Keratinocyte (primary cell): ENCODE measurements around the gene DCTN5. TPM values are rescaled to one million over a fixed set of nuclear protein-coding genes. Genes with fewer than 3 reads are reported as not detected.

Source experiments
- DNase-seq: peaks from one replicate; pipeline ENCODE4 v3.0.0-alpha.2; 2011; ENCODE audit warnings: low read depth, missing footprints, low spot score
- FAIRE-seq: peaks from 2 replicates; lab custom pipeline; 2011; peaks lifted over from hg19 to GRCh38; lab: Jason Lieb, UNC
- H2AFZ ChIP-seq: 2 replicates; pipeline ENCODE4 v1.6.0; 2012; ENCODE audit warnings: low read length, control low read depth, inconsistent platforms; ENCODE audit not compliant: control insufficient read depth
- H3K27ac ChIP-seq: 2 replicates; pipeline ENCODE4 v1.5.1; 2011; ENCODE audit warnings: low read length; ENCODE audit not compliant: control insufficient read depth, insufficient read depth
- H3K27me3 ChIP-seq: 3 replicates; pipeline ENCODE4 v1.6.0; 2011; ENCODE audit warnings: low read length; ENCODE audit not compliant: control insufficient read depth, insufficient read depth; ENCODE audit errors: extremely low read depth
- H3K36me3 ChIP-seq, 2 experiments: 2 replicates in 1 of 2; 3 replicates in 1 of 2; pipeline ENCODE4 v1.5.1; 2011; ENCODE audit warnings: low read length in 2 of 2, mild to moderate bottlenecking in 1 of 2; ENCODE audit not compliant: control insufficient read depth in 2 of 2, insufficient read depth in 2 of 2; ENCODE audit errors: extremely low read depth in 1 of 2
- H3K4me1 ChIP-seq: 3 replicates; pipeline ENCODE4 v1.5.1; 2011; ENCODE audit warnings: low read length; ENCODE audit not compliant: control insufficient read depth, insufficient read depth; ENCODE audit errors: extremely low read depth
- H3K4me2 ChIP-seq: 3 replicates; pipeline ENCODE4 v1.6.0; 2011; ENCODE audit warnings: low read depth, low read length; ENCODE audit not compliant: control insufficient read depth, insufficient read depth; ENCODE audit errors: extremely low read depth
- H3K4me3 ChIP-seq, 3 experiments: fragments of 200-600 bp in 1 of 3; sonication (generic) in 1 of 3; 2 replicates in 2 of 3; 3 replicates in 1 of 3; pipeline ENCODE4 v1.5.1; 2011 to 2016; ENCODE audit warnings: low read length in 3 of 3, mild to moderate bottlenecking in 3 of 3, control low read depth in 2 of 3, inconsistent platforms in 1 of 3, low read depth in 1 of 3, mixed read lengths in 1 of 3, mixed run types in 1 of 3, moderate library complexity in 1 of 3; ENCODE audit not compliant: control insufficient read depth in 2 of 3, insufficient read depth in 2 of 3; ENCODE audit errors: extremely low read depth in 1 of 3
- H3K79me2 ChIP-seq: 2 replicates; pipeline ENCODE4 v1.6.0; 2012; ENCODE audit warnings: low read length; ENCODE audit not compliant: control insufficient read depth, insufficient read depth
- H3K9ac ChIP-seq: 3 replicates; pipeline ENCODE4 v1.6.0; 2011; ENCODE audit warnings: low read length; ENCODE audit not compliant: control insufficient read depth, insufficient read depth; ENCODE audit errors: extremely low read depth
- H3K9me1 ChIP-seq: 3 replicates; pipeline ENCODE4 v1.6.0; 2011; ENCODE audit warnings: low read length; ENCODE audit not compliant: control insufficient read depth, insufficient read depth; ENCODE audit errors: extremely low read depth
- H3K9me3 ChIP-seq: 2 replicates; pipeline ENCODE4 v1.5.1; 2012; ENCODE audit warnings: low read depth, low read length; ENCODE audit not compliant: control insufficient read depth
- H4K20me1 ChIP-seq: 3 replicates; pipeline ENCODE4 v1.6.0; 2011; ENCODE audit warnings: low read length; ENCODE audit not compliant: control insufficient read depth, insufficient read depth; ENCODE audit errors: extremely low read depth
- CTCF ChIP-seq, 3 experiments: IDR thresholded peaks in 1 of 3; conservative IDR thresholded peaks in 1 of 3; optimal IDR thresholded peaks in 1 of 3; 2 replicates in 2 of 3; 3 replicates in 1 of 3; pipeline versions ENCODE3 to v1.5.1; 2011; ENCODE audit warnings: low read length in 3 of 3, mild to moderate bottlenecking in 3 of 3, moderate library complexity in 2 of 3, control low read depth in 1 of 3, inconsistent platforms in 1 of 3; ENCODE audit not compliant: insufficient read depth in 2 of 3; ENCODE audit errors: extremely low read depth in 1 of 3
- EZH2 ChIP-seq: IDR thresholded peaks from one replicate; pipeline ENCODE4 v1.6.1; 2012; ENCODE audit warnings: inconsistent platforms, mild to moderate bottlenecking, low read length, moderate library complexity
- dilution Hi-C: fragments of 300-500 bp; cut with MboI; formaldehyde crosslinking; loops from one replicate; pipeline ENCODE4 v1.7.0; 2020; ENCODE audit warnings: low sequenced_read_pairs; ENCODE audit not compliant: extremely low pct_ligation_motif_present
- polyA plus RNA-seq, 5 experiments: library from polyadenylated mRNA; depleted of rRNA in 3 of 5; stranded (reverse) in 3 of 5; stranded (forward) in 1 of 5; unstranded in 1 of 5; fragments of >200 nt; gene quantifications; 1 replicate in 1 of 5; 2 replicates in 3 of 5; 3 replicates in 1 of 5; pipeline versions ENCODE4 v1.2.1 to v1.2.3, GENCODE V29; 2011 to 2012; ENCODE audit warnings: missing spikeins in 2 of 5, low read depth in 1 of 5, low replicate concordance in 1 of 5

The DCTN5 gene
- polyA plus RNA-seq, 1 donor (not counting 4 experiments of a cell fraction or from before 2014, with no cell fraction given): 105 TPM

- no peaks in the 10 kb centered on the region for H3K9me1 ChIP-seq
- no peaks in the 10 kb centered on the region for H3K79me2 ChIP-seq
- no peak overlapping the region for H3K27ac ChIP-seq
- DNase-seq (no peak), FAIRE-seq (no peak)
- H3K36me3 ChIP-seq: no peaks in the 10 kb centered on the region
- no peak overlapping the region for H2AFZ ChIP-seq
- H3K9me3 ChIP-seq: no peaks in the 10 kb centered on the region
- no peaks in the 10 kb centered on the region for H3K27me3 ChIP-seq
- no peak for TF ChIP-seq CTCF (optimal IDR thresholded peaks at IDR 0.05 in 1 of 3, IDR thresholded peaks at IDR 0.05 in 1 of 3, conservative IDR thresholded peaks at IDR 0.05 in 1 of 3; ENCODE audit: extremely low read depth in 1 of 3, insufficient read depth in 2 of 3, low read length in 3 of 3)
- no peak for TF ChIP-seq EZH2
- H3K4me1 ChIP-seq: no peaks in the 10 kb centered on the region
- H3K4me2 ChIP-seq: no peak overlapping the region
- H4K20me1 ChIP-seq: no peaks in the 10 kb centered on the region
- H3K9ac ChIP-seq: no peak overlapping the region
- H3K4me3 ChIP-seq: no peak overlapping the region
- dilution Hi-C loops: no loop called here
Measured at GRCh38 chr16:23724096-23724784, 83.0 kb downstream of the DCTN5 start.

DNA sequence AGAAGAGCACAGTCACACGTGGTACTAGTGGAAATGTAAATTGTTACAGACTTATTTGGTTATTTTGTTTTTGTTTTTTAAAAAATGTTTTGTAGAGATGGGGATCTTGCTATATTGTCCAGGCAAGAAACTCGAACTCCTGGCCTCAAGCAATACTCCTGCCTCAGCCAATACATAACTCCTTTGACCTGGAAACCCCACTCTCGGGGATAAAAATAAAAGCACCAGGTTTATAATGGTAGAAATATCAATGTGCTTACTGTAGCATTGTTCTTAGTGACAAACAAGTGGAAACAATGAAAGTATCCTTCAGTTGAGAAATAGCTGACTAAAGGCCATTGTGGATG is 83.5 kb downstream of the DCTN5 start:
- H3K36me3 ChIP-seq: no peaks in the 10 kb centered on the region
- no peak overlapping the region for H3K27ac ChIP-seq
- no peak for FAIRE-seq
- dilution Hi-C loops: no loop called here
- H3K9ac ChIP-seq: no peak overlapping the region
- H3K4me1 ChIP-seq: no peaks in the 10 kb centered on the region
- H3K4me3 ChIP-seq: no peak overlapping the region
- DNase-seq: no peak
- no peaks in the 10 kb centered on the region for H3K27me3 ChIP-seq
- no peaks in the 10 kb centered on the region for H3K79me2 ChIP-seq
- no peak overlapping the region for H2AFZ ChIP-seq
- no peaks in the 10 kb centered on the region for H3K9me3 ChIP-seq
- no peak overlapping the region for H3K4me2 ChIP-seq
- TF ChIP-seq CTCF (optimal IDR thresholded peaks at IDR 0.05 in 1 of 3, IDR thresholded peaks at IDR 0.05 in 1 of 3, conservative IDR thresholded peaks at IDR 0.05 in 1 of 3; ENCODE audit: extremely low read depth in 1 of 3, insufficient read depth in 2 of 3, low read length in 3 of 3): no peak
- H4K20me1 ChIP-seq: no peaks in the 10 kb centered on the region
- no peaks in the 10 kb centered on the region for H3K9me1 ChIP-seq
